K562 (cell line): ENCODE measurements around the gene RPL11. TPM values are rescaled to one million over a fixed set of nuclear protein-coding genes. Genes with fewer than 3 reads are reported as not detected.

Experiments used
- ATAC-seq: fragments of 200-7000 bp; cut with Tn5 transposase; 3 replicates; pipeline ENCODE4 v1.9.1; 2020; ENCODE audit warnings: moderate library complexity
- BruUV-seq: library from RNA; stranded (reverse); fragments of 400-500 nt; replicated peaks from 2 replicates; lab custom pipeline; 2021; lab: Mats Ljungman, UMichigan
- CTCF ChIA-PET: fragments of 300-600 bp; formaldehyde crosslinking; extraction: SDS; loops from one replicate; lab custom pipeline; 2021; ENCODE audit warnings: low intra/inter-chr PET ratio; lab: Yijun Ruan, JAX
- POLR2A ChIA-PET: fragments of 300-600, 350-650 bp; sonication (Branson Sonifier 250); formaldehyde crosslinking; extraction: SDS; loops from one replicate; lab custom pipeline; 2021; ENCODE audit warnings: antibody characterized with exemption, inconsistent platforms; lab: Yijun Ruan, JAX
- DNase-seq, 4 experiments: peaks; one replicate each; pipeline versions ENCODE4 v3.0.0 to v3.0.0-alpha.2; 2011 to 2018; ENCODE audit warnings: low spot score in 3 of 4, mixed read lengths in 3 of 4; ENCODE audit errors: extremely low read depth in 1 of 4
- FAIRE-seq: peaks from 2 replicates; lab custom pipeline; 2011; peaks lifted over from hg19 to GRCh38; lab: Jason Lieb, UNC
- H2AFZ ChIP-seq: 2 replicates; pipeline ENCODE4 v1.6.0; 2011; ENCODE audit warnings: low read depth, low read length, control low read depth, inconsistent platforms
- H3K27ac ChIP-seq: fragments of 200-600 bp; 3 replicates; pipeline ENCODE4 v1.8.0; 2011; ENCODE audit warnings: low read depth, mild to moderate bottlenecking, control low read depth, inconsistent platforms, low read length, moderate library complexity, mixed read lengths; ENCODE audit errors: extremely low read depth
- H3K27me3 ChIP-seq, 2 experiments: fragments of 300-600 bp in 1 of 2; 2 replicates in 1 of 2; 3 replicates in 1 of 2; pipeline versions ENCODE4 v1.6.0 to v1.8.0; 2011; ENCODE audit warnings: inconsistent platforms in 2 of 2, low read length in 2 of 2, mild to moderate bottlenecking in 1 of 2, mixed read lengths in 1 of 2, moderate library complexity in 1 of 2; ENCODE audit not compliant: control insufficient read depth in 2 of 2, insufficient read depth in 2 of 2
- H3K36me3 ChIP-seq: fragments of 300-600 bp; 3 replicates; pipeline ENCODE4 v1.8.0; 2011; ENCODE audit warnings: mild to moderate bottlenecking, low read length, inconsistent platforms; ENCODE audit not compliant: control insufficient read depth, insufficient read depth
- H3K4me1 ChIP-seq, 2 experiments: fragments of 200-600 bp in 1 of 2; replicated peaks in 1 of 2; 2 replicates in 1 of 2; 3 replicates in 1 of 2; pipeline versions ENCODE4 v1.5.1 to v1.8.0; 2011; ENCODE audit warnings: inconsistent platforms in 2 of 2, low read length in 2 of 2, mild to moderate bottlenecking in 1 of 2, mixed read lengths in 1 of 2, moderate library complexity in 1 of 2; ENCODE audit not compliant: control insufficient read depth in 2 of 2, insufficient read depth in 2 of 2
- H3K4me2 ChIP-seq: 2 replicates; pipeline ENCODE4 v1.6.1; 2011; ENCODE audit warnings: low read length, control low read depth, inconsistent platforms, mixed read lengths; ENCODE audit not compliant: insufficient read depth
- H3K4me3 ChIP-seq: fragments of 200-600 bp; sonication (generic), shearing (Covaris generic); 2 replicates; pipeline ENCODE4 v1.5.1; 2016; ENCODE audit warnings: control low read depth, inconsistent platforms
- H3K79me2 ChIP-seq: fragments of 200-600 bp; 3 replicates; pipeline ENCODE4 v1.8.0; 2011; ENCODE audit warnings: low read length, inconsistent platforms; ENCODE audit not compliant: control insufficient read depth, insufficient read depth
- H3K9ac ChIP-seq, 2 experiments: 2 replicates each; pipeline versions ENCODE4 v1.6.0 to v1.6.1; 2011; ENCODE audit warnings: low read depth in 2 of 2, low read length in 2 of 2, control low read depth in 1 of 2, inconsistent platforms in 1 of 2, mild to moderate bottlenecking in 1 of 2, mixed read lengths in 1 of 2; ENCODE audit not compliant: insufficient read depth in 1 of 2
- H3K9me1 ChIP-seq: one replicate; pipeline ENCODE4 v1.6.0; 2011; ENCODE audit warnings: inconsistent platforms, mild to moderate bottlenecking, low read length, moderate library complexity; ENCODE audit not compliant: control insufficient read depth, insufficient read depth
- H3K9me3 ChIP-seq: replicated peaks from 2 replicates; pipeline ENCODE4 v1.5.1; 2011; ENCODE audit warnings: low read depth, low read length, inconsistent platforms; ENCODE audit not compliant: control insufficient read depth, insufficient read depth
- H4K20me1 ChIP-seq: replicated peaks from 2 replicates; pipeline ENCODE4 v1.6.1; 2011; ENCODE audit warnings: low read length, inconsistent platforms, mixed read lengths; ENCODE audit not compliant: control insufficient read depth, insufficient read depth
- POLR2AphosphoS5 ChIP-seq: IDR thresholded peaks from 2 replicates; pipeline ENCODE4 v1.6.1; 2011; ENCODE audit warnings: mild to moderate bottlenecking, low read depth, low read length, moderate library complexity; ENCODE audit not compliant: control insufficient read depth, insufficient read depth
- RBFOX2 ChIP-seq: fragments of 200-400 bp; formaldehyde crosslinking; IDR thresholded peaks from 2 replicates; pipeline ENCODE4 v1.6.1; 2017; ENCODE audit warnings: low read depth, mild to moderate bottlenecking, low read length, moderate library complexity
- ZBTB43 ChIP-seq: sonication (generic); formaldehyde crosslinking; IDR thresholded peaks from 2 replicates; pipeline ENCODE4 v1.8.0; 2023; ENCODE audit warnings: mild to moderate bottlenecking, missing genetic modification reagents
- WGBS: fragments of 100-300 bp; shearing (Covaris generic); methylation state at CpG from one replicate; pipeline ENCODE4 v1.1.6; 2016; ENCODE audit warnings: low coverage, mixed read lengths; ENCODE audit not compliant: insufficient coverage; ENCODE audit errors: missing lambda C conversion rate; 5-methylcytosine and 5-hydroxymethylcytosine counted together
- in situ Hi-C: fragments of 300-500 bp; cut with MboI; formaldehyde crosslinking; loops from 4 replicates; pipeline ENCODE4 v1.15.0; 2018; ENCODE audit warnings: inconsistent platforms, mixed read lengths
- intact Hi-C: fragments of 100-400 bp; cut with micrococcal nuclease; formaldehyde crosslinking; loops from 2 replicates; pipeline ENCODE4 v1.14.2; 2022
- polyA plus RNA-seq, 8 experiments: library from polyadenylated mRNA; depleted of rRNA in 4 of 8; stranded (reverse) in 5 of 8; unstranded in 3 of 8; fragments of >200 nt; fragmentation: Nextera tagmentation in 2 of 8; fragmentation: Illumina TruSeq in 1 of 8; extraction: Ambion mirVana in 2 of 8; extraction: Trizol in 1 of 8; gene quantifications; 2 replicates each; pipeline versions ENCODE4 v1.2.1 to v1.2.3, GENCODE V29; 2011 to 2014; ENCODE audit warnings: inconsistent platforms in 1 of 8, missing spikeins in 1 of 8
- total RNA-seq, 7 experiments: library from RNA; depleted of rRNA in 6 of 7; stranded (reverse); fragments of >200 nt in 6 of 7; fragmentation: Illumina TruSeq in 2 of 7; extraction: Trizol in 2 of 7; gene quantifications; 2 replicates each; pipeline versions ENCODE4 v1.2.1 to v1.2.3, GENCODE V29; 2011 to 2021; ENCODE audit warnings: low replicate concordance in 1 of 7

RPL11 gene
- total and polyA plus RNA-seq, 9 of the 15 experiments (the other 6 are each of a cell fraction or from before 2014, with no cell fraction given), result 1,781 to 4,526 (median 3,111) TPM

DNA sequence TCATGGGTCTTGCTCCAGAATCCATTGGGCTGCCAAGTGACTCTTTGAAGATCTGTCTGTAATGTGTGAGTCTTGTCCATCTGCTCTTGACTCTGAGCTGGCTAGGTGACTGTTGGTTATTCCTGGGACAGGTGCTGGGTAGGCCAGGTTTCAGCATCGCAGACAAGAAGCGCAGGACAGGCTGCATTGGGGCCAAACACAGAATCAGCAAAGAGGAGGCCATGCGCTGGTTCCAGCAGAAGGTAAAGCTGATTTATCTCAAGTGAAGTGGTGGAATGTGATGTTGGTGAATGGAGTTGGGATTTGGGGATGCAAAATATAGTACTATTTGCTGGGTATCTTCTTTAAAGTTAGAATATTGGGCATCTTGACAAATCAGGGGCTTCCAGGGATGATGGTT is 4.1 kb downstream of the RPL11 start:
- Histone ChIP-seq H3K4me1 (peaks cover 17 to 36% of the 10 kb centered on the region in 2 experiments; a peak in 4 of 5 replicates), H3K36me3 (peaks cover 89% of the 10 kb centered on the region), H3K9me3 (no peaks in the 10 kb centered on the region; the same call in 1 of the 2 replicates), H3K27ac (no peak overlapping the region), H2AFZ (no peak overlapping the region), H3K79me2 (peaks cover 90% of the 10 kb centered on the region), H3K9me1 (peaks cover 6% of the 10 kb centered on the region), H3K4me3 (no peak overlapping the region; the same call in 1 of the 2 replicates), H3K9ac (peak overlapping the region in 1 of 2 experiments; percentile 80; a peak in 1 of 4 replicates), H4K20me1 (peaks cover 69% of the 10 kb centered on the region), H3K4me2 (peak overlapping the region; percentile 21), H3K27me3 (no peaks in the 10 kb centered on the region)
- BruUV-seq, result no TSS peak
- ATAC-seq (no peak), FAIRE-seq (no peak), DNase-seq (no peak)
- TF ChIP-seq RBFOX2, result 0 out of 2 replicates have a peak, but pooled peaks have one; percentile 46
- TF ChIP-seq POLR2AphosphoS5, result peak; percentile 57; the same call in 1 of the 2 replicates
- no peak for TF ChIP-seq ZBTB43 (CRISPR knock-in tag)
- in situ Hi-C loops (no loop called here), intact Hi-C loops (no loop called here)
- ChIA-PET CTCF (no interaction called here), POLR2A (interaction anchor here (0.9 to 2.4 kb wide), 5 partner anchors 9 to 48 kb away, joined by 3 to 13 read pairs (median 5); partner anchors contain the start of gene ELOA)
- WGBS, result 93% methylated on average over 3 of the region's 3 CpGs
